GM19397 (cell line): ENCODE measurements around the gene LGI1.

ENCODE experiments used
- ATAC-seq: cut with Tn5 transposase; IDR thresholded peaks from one replicate; pipeline ENCODE4 v1.9.1; 2021; ENCODE audit warnings: mild to moderate bottlenecking, moderate library complexity; ENCODE audit not compliant: unreplicated experiment

LGI1 gene

GRCh38 chr10:93844979-93845626 is 87.4 kb downstream of the LGI1 start:
- no peak for ATAC-seq
